ENCODE data around the gene KCNQ1. TPM values are rescaled to one million over a fixed set of nuclear protein-coding genes. Genes with fewer than 3 reads are reported as not detected.

Gene KCNQ1
- total and polyA plus RNA-seq, 9 donors: 1.4 to 17.2 (median 3.8) TPM

DNA sequence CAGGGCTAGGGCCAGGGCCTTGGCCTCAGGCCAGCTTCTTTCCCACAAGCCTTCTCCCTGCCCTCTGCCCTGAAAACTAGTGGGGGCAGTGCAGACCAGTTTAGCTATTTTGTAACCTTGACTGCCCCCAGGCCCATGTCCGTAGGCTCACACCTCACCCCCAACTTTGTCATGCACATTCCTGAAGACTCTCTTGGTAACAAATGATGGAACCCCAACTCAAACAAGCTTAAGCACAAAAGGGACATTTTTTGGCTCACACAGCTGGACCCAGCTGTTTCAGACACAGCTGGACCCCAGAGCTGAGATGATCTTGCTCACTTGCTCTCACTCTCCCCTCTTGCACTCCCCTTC, 208.4 kb downstream of the KCNQ1 start:
- peak in 3 of 5 donors; percentile 15 to 36 (median 23) for DNase-seq
- H3K4me1 ChIP-seq (ENCODE audit: insufficient read depth): no peaks in the 10 kb centered on the region
- H3K27ac ChIP-seq: no peak overlapping the region
- H3K4me3 ChIP-seq: no peak overlapping the region
- intact Hi-C loops (cut with DNase I): no loop called here
- H3K36me3 ChIP-seq: no peaks in the 10 kb centered on the region
- TF ChIP-seq EP300 (IDR thresholded peaks at IDR 0.05): no peak
- peaks cover 0 to 3% of the 10 kb centered on the region in 2 donors for H3K9me3 ChIP-seq
- 64 to 76% (median 74%) methylated on average over 1 of the region's 1 CpG for WGBS, 3 donors
- H3K27me3 ChIP-seq: no peaks in the 10 kb centered on the region

GRCh38 chr11:2653930-2654739, 209.3 kb downstream of the KCNQ1 start:
- no peak overlapping the region for H3K4me3 ChIP-seq
- peak in 1 of 5 donors; percentile 18 for DNase-seq
- intact Hi-C loops (cut with DNase I): no loop called here
- H3K27me3 ChIP-seq: no peaks in the 10 kb centered on the region
- H3K9me3 ChIP-seq: peaks cover 0 to 3% of the 10 kb centered on the region in 2 donors
- H3K36me3 ChIP-seq: no peaks in the 10 kb centered on the region
- no peak overlapping the region for H3K27ac ChIP-seq
- no peak for TF ChIP-seq EP300 (IDR thresholded peaks at IDR 0.05)
- TF ChIP-seq, protein P1, sequence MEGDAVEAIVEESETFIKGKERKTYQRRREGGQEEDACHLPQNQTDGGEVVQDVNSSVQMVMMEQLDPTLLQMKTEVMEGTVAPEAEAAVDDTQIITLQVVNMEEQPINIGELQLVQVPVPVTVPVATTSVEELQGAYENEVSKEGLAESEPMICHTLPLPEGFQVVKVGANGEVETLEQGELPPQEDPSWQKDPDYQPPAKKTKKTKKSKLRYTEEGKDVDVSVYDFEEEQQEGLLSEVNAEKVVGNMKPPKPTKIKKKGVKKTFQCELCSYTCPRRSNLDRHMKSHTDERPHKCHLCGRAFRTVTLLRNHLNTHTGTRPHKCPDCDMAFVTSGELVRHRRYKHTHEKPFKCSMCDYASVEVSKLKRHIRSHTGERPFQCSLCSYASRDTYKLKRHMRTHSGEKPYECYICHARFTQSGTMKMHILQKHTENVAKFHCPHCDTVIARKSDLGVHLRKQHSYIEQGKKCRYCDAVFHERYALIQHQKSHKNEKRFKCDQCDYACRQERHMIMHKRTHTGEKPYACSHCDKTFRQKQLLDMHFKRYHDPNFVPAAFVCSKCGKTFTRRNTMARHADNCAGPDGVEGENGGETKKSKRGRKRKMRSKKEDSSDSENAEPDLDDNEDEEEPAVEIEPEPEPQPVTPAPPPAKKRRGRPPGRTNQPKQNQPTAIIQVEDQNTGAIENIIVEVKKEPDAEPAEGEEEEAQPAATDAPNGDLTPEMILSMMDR (IDR thresholded peaks at IDR 0.05): no peak
- no peak for TF ChIP-seq POLR2A (IDR thresholded peaks at IDR 0.05)
- H3K4me1 ChIP-seq (ENCODE audit: insufficient read depth): no peaks in the 10 kb centered on the region
- 95% methylated on average over 16 of the region's 16 CpGs for WGBS, 3 donors

- intact Hi-C loops (cut with DNase I): no loop called here
- no peak for TF ChIP-seq EP300 (IDR thresholded peaks at IDR 0.05)
- TF ChIP-seq, protein P1 (IDR thresholded peaks at IDR 0.05): no peak
- no peak for TF ChIP-seq POLR2A (IDR thresholded peaks at IDR 0.05)
- Histone ChIP-seq H3K27me3 (no peaks in the 10 kb centered on the region), H3K4me1 (ENCODE audit: insufficient read depth) (no peaks in the 10 kb centered on the region), H3K4me3 (no peak overlapping the region), H3K9me3 (peaks cover 0 to 3% of the 10 kb centered on the region in 2 donors), H3K27ac (no peak overlapping the region), H3K36me3 (no peaks in the 10 kb centered on the region)
- DNase-seq: no peak
- WGBS, 3 donors: 90 to 96% (median 94%) methylated on average over 6 of the region's 6 CpGs
Measured at GRCh38 chr11:2655016-2655719, 210.4 kb downstream of the KCNQ1 start.

DNA sequence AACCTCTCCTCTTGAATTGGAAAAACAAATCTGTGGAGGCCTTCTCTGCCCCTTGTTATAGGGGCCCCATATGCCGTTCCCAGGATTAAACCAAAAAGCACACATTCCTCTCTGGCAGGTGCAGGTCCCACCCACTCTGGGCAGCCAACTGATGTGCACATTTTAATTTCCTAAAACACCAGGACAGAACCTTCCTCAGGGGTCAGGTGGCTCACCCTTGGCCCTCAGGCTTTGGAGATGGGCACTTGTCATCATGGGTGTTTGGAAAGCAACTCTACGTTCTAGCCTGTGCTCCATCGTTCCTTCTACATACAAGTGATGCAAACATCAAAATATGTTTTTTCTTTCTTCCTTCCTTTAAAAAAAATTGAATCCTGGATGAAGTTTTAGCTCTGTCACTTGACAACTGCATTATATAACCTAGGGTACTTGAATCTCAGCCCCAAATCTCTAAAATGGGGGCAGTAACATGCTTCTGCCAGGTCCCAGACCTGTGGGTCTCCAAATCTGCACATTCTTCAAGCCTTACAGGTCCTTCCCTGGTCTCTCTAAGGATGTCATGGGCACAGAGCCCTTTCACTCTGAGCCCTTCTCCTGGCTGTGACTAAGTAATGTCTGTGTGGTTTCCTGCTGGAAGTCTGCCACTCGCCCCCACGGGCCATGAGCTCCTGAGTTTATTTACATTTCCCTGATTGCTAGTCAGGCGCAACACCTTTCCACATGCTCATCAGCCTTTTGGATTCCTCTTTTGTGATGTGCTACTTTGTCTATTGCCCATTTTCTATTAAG, 211.2 kb downstream of the KCNQ1 start:
- peak in 1 of 5 donors; percentile 32 for DNase-seq
- intact Hi-C loops (cut with DNase I): no loop called here
- Histone ChIP-seq H3K36me3 (no peaks in the 10 kb centered on the region), H3K4me3 (no peak overlapping the region), H3K9me3 (peaks cover 0 to 3% of the 10 kb centered on the region in 2 donors), H3K27ac (no peak overlapping the region), H3K4me1 (ENCODE audit: insufficient read depth) (no peaks in the 10 kb centered on the region), H3K27me3 (no peaks in the 10 kb centered on the region)
- 76 to 83% (median 79%) methylated on average over 6 of the region's 6 CpGs for WGBS, 3 donors
- TF ChIP-seq POLR2A (IDR thresholded peaks at IDR 0.05): no peak
- TF ChIP-seq, protein P1 (IDR thresholded peaks at IDR 0.05): no peak
- TF ChIP-seq EP300 (IDR thresholded peaks at IDR 0.05): no peak
